SHP77 (cell line): ENCODE data around the gene LSM6.

ENCODE experiments used
- DNase-seq, 2 experiments: peaks; one replicate each; lab custom pipeline; 2025; lab: John Stamatoyannopoulos, UW

LSM6 gene

DNA sequence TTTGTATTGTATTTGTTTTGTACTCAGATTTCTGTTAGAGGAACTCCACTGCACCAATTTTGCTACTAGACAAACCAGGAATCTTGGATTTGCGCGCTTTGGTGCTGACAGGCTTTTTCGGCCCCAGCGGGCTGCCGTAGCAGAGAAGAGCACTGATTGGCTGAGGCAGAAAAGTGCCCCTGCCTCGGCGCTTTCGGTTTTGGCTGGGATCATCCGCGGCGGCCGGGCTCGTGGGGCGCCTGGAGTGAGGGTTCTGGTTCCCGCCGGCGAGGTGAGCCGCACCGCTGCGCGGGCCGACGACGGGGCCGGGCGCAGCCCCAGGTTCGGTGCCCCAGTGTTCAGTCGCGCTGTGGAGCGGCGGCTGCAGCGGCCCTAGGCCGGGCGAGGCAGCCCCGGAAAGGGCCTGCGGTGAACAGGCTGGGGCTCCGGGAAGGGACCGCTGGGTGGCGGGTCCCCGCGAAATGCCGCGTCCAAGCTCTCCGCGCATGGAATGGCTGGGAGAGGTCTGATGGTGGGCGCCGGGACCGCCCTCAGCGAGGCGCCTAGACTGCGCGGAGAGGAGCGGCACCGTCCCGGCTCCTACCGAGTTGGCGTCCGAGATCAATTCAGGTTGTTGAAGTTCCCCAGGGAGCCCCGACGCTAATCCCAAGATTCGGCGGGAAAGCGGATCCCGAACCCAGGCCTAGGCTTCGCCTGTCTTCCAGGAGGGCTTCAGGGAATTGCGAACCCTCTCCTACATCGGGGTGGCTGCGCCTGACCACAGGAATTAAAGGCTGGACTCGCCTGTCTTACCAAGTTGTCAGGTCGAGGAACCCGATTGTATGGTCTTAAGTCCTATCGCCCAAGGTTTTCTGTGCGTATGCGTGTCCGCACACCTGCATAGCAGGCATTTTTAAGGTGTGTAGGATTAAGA is at the start of gene LSM6:
Gene LSM6 (plus strand): TSS at position 178 of the 913 bp plus-strand sequence. CDS start 7,204 bp downstream, outside the sequence.
- DNase-seq: peak; percentile 84 to 85

DNA sequence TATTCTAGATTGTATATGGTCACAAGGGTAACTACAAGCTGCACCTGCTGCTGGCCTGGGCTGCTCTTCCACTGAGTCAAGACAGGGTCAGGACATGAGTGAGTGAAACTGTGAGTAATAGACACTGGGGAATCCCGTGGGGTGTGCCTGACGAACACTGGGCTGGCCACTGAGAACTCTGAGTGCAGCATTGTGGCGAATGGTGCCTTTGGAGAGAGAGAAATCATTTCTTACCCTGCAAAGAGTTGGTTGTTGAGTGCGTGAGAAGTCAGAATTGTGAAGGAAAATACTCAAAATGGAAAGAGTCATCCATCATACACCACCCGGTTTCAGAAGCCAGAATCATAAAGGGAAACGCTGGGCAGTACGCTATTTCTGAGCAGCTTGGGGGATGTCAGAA is 43.1 kb upstream of the LSM6 start:
- DNase-seq: no peak

DNA sequence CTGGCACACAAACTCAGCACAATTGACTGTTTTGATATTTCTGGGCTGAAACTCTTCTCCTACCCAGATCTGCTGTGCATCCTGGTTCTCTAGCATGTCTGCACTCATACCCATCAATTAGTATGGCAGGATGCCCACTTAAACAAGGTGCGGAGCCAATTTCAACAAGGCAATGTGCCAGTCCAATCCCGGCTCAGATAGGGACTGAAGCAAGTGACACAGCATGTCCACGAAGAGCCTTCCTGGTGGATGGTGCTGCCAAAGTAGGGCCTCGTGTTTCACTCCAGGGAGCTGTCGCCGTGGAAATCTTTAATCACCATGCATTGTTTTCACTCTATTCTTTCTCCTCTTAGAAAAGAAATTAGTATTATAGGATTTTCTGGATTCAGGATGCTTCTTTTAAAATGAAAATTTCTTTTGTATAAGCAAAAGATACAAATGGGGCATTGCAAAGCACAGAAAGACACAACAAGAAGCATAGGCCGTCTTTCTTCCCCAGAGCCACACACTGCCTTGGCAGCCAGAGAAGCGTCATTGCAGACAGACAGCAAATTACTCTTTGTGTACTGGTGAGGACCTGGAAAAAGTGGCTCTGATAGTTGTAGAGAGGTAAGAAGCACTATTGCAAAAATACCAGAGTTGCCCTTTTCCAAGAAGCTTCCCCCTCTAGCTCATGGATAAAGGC is 40.6 kb upstream of the LSM6 start:
- peak; percentile 65 to 69 for DNase-seq

DNA sequence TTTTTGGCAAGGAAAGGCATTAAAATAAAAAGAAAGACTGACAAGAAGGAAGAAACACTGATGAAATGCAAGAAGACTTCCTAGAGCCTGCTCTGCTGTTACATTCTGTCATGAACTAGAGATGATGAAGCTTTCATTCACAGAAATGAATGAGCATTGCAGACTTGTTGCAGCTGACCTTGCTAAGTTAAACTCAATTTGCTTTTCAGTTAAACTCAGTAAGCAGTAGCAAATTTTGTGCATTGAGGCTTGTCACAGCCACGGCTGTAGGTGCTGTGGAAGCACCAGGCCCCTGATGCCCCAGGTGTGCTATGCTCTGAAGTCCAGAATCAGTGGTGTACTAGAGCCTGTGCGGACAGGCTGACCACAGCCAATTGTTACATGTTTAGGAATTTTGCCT is 39.6 kb upstream of the LSM6 start:
- no peak for DNase-seq

- DNase-seq: no peak
These were observed 32.8 kb upstream of the LSM6 start for GRCh38 chr4:146142768-146143167.

DNA sequence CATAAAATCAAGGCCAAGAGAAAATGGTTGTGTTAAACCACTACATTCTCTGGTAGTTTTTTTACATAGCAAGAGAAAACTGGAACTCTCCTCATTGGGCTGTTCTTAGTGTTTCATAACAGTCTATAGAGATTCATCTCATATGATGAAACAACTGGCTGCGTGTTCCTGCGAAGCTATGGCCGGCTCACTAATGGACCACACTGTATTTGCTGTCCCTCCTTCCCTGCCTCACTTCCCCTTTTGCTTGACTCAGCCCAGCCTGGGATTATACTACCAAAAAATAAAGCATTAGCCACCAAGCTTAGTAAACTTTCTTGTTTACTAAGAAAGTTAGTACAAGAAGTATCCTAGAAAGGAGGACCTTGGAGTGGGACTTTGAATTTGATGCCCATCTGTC is 31.6 kb upstream of the LSM6 start:
- no peak for DNase-seq

DNA sequence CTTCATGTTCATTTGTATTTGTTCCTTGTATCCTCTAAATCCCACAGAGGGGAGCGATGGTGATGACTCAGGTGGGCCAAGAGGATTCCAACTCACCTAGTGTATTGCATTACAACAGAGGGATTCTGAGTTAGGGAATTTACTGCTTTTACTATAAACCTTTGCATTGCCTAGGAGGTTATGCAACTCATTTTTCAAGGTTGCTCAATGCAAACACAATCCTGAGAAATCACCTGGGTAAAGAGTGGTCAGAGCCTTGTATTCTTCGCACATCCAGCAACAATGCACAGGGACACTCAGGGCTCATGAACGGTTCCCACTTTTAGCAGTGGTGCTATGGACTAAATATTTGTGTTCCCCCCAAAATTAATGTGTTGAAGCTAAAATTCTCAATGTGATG is 28.6 kb upstream of the LSM6 start:
- no peak for DNase-seq

DNA sequence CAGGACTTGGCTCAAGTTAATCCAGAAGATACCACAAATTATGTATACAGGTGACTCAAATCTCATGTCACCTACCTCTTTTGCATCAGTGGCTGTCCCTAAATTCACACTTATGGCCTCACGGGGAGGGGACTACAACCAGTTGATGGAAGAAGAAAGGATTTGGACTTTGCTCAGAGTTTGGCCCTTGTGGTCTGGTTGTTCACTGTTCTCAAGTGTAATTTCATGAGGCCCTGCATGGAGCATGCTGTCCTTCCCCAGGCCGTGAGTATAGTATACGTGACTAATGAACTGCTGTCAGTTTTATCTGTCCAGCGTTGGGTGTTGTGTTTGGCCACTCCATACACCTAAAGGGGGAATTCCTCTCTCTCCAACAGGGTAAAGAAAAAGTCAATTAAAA is 27.5 kb upstream of the LSM6 start:
- no peak for DNase-seq

DNA sequence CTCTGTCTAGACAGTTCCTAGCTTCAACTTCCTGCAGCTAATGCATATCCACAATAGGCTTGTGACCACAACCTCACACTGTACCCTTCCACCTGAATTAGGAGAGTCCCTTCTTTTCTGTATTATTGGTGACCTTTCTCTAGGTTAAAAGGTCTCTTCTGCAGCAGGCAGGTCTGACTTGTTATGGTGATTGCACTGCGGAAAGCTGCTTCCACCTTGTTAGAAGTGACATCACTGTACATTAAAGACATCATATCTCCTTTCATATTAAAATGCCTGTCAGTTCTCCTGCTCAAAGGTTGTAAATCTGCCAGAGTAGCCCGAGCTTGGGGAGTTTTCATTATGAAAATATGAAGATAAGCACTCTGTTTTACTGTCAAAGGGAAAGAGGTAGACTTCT is 21.5 kb upstream of the LSM6 start:
- DNase-seq: no peak

- DNase-seq: no peak
These were observed 20.3 kb upstream of the LSM6 start for GRCh38 chr4:146155152-146155724.

GRCh38 chr4:146158036-146158745 is 17.3 kb upstream of the LSM6 start:
- no peak for DNase-seq

GRCh38 chr4:146159384-146160058 is 16.0 kb upstream of the LSM6 start:
- DNase-seq: no peak

- DNase-seq: no peak
These were observed 14.3 kb upstream of the LSM6 start for GRCh38 chr4:146161243-146161642.

- no peak for DNase-seq
These were observed 10.3 kb upstream of the LSM6 start for GRCh38 chr4:146165221-146165620.

DNA sequence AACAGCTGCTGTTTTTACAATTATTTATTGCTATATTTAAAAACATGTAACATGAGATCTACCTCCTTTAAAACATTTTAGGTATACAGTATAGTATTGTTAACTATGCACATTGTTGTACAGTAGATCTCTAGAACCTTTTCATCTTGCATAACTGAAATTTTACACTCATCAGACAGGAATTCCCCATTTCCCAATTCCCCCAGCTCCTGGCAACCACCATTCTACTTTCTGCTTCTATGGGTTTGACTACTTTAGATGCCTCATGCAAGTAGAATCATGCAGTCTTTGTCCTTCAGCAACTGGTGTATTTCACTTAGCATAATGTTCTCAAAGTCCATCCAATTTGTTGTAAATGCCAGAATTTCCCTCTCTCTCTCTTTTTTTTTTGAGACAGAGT is 9.7 kb upstream of the LSM6 start:
- DNase-seq: no peak

- DNase-seq: no peak
These were observed 5.4 kb upstream of the LSM6 start for GRCh38 chr4:146170149-146170548.

GRCh38 chr4:146176891-146177290 is 1.4 kb downstream of the LSM6 start:
- DNase-seq: no peak

- no peak for DNase-seq
These were observed 2.6 kb downstream of the LSM6 start for GRCh38 chr4:146178126-146178525.

- no peak for DNase-seq
These were observed 4.4 kb downstream of the LSM6 start for GRCh38 chr4:146179784-146180370.

DNA sequence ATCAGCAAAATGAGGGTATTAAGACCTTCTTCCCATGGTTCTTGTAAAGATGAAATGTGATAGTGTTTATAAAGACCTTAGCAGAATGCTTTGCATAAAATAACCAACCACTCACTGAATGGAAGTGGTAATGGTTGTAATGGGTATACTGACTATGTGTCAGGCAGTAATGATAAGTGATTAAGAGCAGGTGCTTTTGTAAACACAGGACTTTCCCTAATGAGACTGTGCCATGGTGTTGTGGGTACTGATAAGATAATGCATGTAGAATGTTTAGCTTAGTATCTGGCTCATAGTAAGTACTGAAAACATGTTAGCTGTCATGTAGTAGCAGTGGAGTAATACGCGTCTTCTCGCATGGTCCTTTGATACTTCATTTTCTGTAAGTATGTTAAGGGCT is 6.9 kb downstream of the LSM6 start:
- DNase-seq: no peak

DNA sequence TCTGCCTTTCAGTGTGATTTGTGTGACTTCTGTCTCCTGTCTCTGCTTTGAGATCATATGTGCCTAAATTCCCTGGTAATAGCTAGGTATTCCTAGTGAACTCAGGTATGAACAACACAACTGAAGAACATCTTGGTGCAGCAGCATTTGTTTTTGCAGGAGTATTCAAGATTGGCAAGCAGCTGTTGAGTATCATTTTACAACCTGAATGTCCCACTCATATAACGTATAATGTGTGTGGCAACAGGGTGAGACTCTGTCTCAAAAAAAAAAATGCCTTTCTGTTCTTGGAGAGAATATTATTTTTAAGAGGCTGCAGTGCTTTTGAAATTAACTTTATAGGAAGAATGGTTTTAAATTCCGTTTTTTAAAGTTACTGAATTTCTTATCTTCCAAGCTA is 7.7 kb downstream of the LSM6 start:
- no peak for DNase-seq
